ENCODE measurements around the gene MALRD1. TPM values are rescaled to one million over a fixed set of nuclear protein-coding genes. Genes with fewer than 3 reads are reported as not detected.

MALRD1 gene
- total and polyA plus RNA-seq, 4 donors: 0.17 to 17.9 (median 4.1) TPM

GRCh38 chr10:19144206-19144605, 95.6 kb downstream of the MALRD1 start:
- 90 to 91% methylated on average over 4 of the region's 4 CpGs for WGBS, 2 donors
- no peak for ATAC-seq (ENCODE audit: insufficient read depth, low FRiP score)
- no peaks in the 10 kb centered on the region for H3K9me3 ChIP-seq (ENCODE audit: control insufficient read depth in 4 of 4, insufficient read depth in 3 of 4, low read length in 3 of 4)
- no peaks in the 10 kb centered on the region for H3K36me3 ChIP-seq (ENCODE audit: control insufficient read depth in 4 of 4, insufficient read depth in 4 of 4, low read length in 4 of 4)
- H3K4me3 ChIP-seq: no peak overlapping the region
- no peaks in the 10 kb centered on the region for H3K4me1 ChIP-seq (ENCODE audit: control insufficient read depth in 5 of 5, insufficient read depth in 5 of 5, low read length in 5 of 5)
- no peak overlapping the region for H3K9ac ChIP-seq (ENCODE audit: insufficient read depth in 1 of 2, low read length in 2 of 2)
- H3K27me3 ChIP-seq (ENCODE audit: control insufficient read depth in 3 of 3, insufficient read depth in 3 of 3, low read length in 2 of 3): no peaks in the 10 kb centered on the region
- TF ChIP-seq, protein P1, sequence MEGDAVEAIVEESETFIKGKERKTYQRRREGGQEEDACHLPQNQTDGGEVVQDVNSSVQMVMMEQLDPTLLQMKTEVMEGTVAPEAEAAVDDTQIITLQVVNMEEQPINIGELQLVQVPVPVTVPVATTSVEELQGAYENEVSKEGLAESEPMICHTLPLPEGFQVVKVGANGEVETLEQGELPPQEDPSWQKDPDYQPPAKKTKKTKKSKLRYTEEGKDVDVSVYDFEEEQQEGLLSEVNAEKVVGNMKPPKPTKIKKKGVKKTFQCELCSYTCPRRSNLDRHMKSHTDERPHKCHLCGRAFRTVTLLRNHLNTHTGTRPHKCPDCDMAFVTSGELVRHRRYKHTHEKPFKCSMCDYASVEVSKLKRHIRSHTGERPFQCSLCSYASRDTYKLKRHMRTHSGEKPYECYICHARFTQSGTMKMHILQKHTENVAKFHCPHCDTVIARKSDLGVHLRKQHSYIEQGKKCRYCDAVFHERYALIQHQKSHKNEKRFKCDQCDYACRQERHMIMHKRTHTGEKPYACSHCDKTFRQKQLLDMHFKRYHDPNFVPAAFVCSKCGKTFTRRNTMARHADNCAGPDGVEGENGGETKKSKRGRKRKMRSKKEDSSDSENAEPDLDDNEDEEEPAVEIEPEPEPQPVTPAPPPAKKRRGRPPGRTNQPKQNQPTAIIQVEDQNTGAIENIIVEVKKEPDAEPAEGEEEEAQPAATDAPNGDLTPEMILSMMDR (IDR thresholded peaks at IDR 0.05; ENCODE audit: control extremely low read depth, extremely low read depth): no peak
- H3K27ac ChIP-seq (ENCODE audit: low read depth in 1 of 2, low read length in 1 of 2): no peak overlapping the region
- no peak for DNase-seq

DNA sequence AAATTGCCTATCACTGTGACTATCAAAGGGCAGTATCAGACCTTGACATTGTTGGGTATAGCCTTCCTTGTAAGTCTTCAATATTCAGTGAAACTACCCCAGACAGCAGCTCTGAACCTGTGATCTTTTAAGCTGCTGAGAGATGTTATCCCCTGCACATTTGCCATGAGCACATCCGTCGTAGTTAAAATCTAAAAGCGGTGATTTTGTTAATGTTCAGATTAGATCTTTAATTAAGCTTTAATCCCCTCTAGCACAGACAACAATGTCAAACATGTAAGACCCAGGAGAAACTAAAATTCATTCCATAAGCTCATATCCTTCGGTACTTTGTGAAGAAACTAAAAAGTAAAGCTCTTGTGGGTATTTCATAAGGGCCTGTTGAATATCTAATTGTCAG, 105.8 kb downstream of the MALRD1 start:
- DNase-seq: no peak
- no peak overlapping the region for H3K4me3 ChIP-seq
- WGBS, 2 donors: 86 to 97% methylated on average over 4 of the region's 4 CpGs
- no peaks in the 10 kb centered on the region for H3K27me3 ChIP-seq (ENCODE audit: control insufficient read depth in 3 of 3, insufficient read depth in 3 of 3, low read length in 2 of 3)
- ATAC-seq (ENCODE audit: insufficient read depth, low FRiP score): no peak
- H3K9ac ChIP-seq (ENCODE audit: insufficient read depth in 1 of 2, low read length in 2 of 2): no peak overlapping the region
- peaks cover 0 to 15% (median 0%) of the 10 kb centered on the region in 5 donors for H3K4me1 ChIP-seq (ENCODE audit: control insufficient read depth in 5 of 5, insufficient read depth in 5 of 5, low read length in 5 of 5)
- H3K36me3 ChIP-seq (ENCODE audit: control insufficient read depth in 4 of 4, insufficient read depth in 4 of 4, low read length in 4 of 4): no peaks in the 10 kb centered on the region
- H3K9me3 ChIP-seq (ENCODE audit: control insufficient read depth in 4 of 4, insufficient read depth in 3 of 4, low read length in 3 of 4): no peaks in the 10 kb centered on the region
- TF ChIP-seq, protein P1 (IDR thresholded peaks at IDR 0.05; ENCODE audit: control extremely low read depth, extremely low read depth): no peak
- H3K27ac ChIP-seq (ENCODE audit: low read depth in 1 of 2, low read length in 1 of 2): no peak overlapping the region

DNA sequence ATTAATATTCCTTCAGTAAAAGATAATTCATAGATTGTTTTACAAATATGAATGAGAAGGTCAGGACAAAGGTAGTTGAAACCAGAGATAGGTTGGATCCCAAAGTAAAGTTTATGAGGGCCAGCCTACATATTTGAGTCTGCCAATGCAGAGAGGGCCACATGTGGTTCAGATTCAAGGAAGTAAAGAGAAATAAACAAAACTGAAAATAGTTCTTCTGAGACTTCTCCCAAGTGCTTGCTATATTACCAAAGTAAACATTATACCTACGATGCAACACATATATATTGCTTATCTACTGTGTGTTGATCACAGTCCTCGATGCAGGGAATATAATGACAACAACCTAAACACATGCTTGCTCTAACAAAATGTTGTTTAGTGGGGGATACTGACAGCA, 109.8 kb downstream of the MALRD1 start:
- no peak for ATAC-seq (ENCODE audit: insufficient read depth, low FRiP score)
- Histone ChIP-seq H3K9me3 (ENCODE audit: control insufficient read depth in 4 of 4, insufficient read depth in 3 of 4, low read length in 3 of 4) (peaks cover 0 to 4% (median 0%) of the 10 kb centered on the region in 4 donors), H3K27me3 (ENCODE audit: control insufficient read depth in 3 of 3, insufficient read depth in 3 of 3, low read length in 2 of 3) (no peaks in the 10 kb centered on the region), H3K4me1 (ENCODE audit: control insufficient read depth in 5 of 5, insufficient read depth in 5 of 5, low read length in 5 of 5) (peaks cover 0 to 15% (median 0%) of the 10 kb centered on the region in 5 donors), H3K9ac (ENCODE audit: insufficient read depth in 1 of 2, low read length in 2 of 2) (no peak overlapping the region), H3K27ac (ENCODE audit: low read depth in 1 of 2, low read length in 1 of 2) (no peak overlapping the region), H3K36me3 (ENCODE audit: control insufficient read depth in 4 of 4, insufficient read depth in 4 of 4, low read length in 4 of 4) (no peaks in the 10 kb centered on the region), H3K4me3 (no peak overlapping the region)
- WGBS, 2 donors: 50 to 64% methylated on average over 2 of the region's 2 CpGs
- no peak for DNase-seq
- TF ChIP-seq, protein P1 (IDR thresholded peaks at IDR 0.05; ENCODE audit: control extremely low read depth, extremely low read depth): no peak

GRCh38 chr10:19158870-19159269, 110.3 kb downstream of the MALRD1 start:
- no peak for DNase-seq
- H3K36me3 ChIP-seq (ENCODE audit: control insufficient read depth in 4 of 4, insufficient read depth in 4 of 4, low read length in 4 of 4): no peaks in the 10 kb centered on the region
- ATAC-seq (ENCODE audit: insufficient read depth, low FRiP score): no peak
- TF ChIP-seq, protein P1 (IDR thresholded peaks at IDR 0.05; ENCODE audit: control extremely low read depth, extremely low read depth): no peak
- H3K4me3 ChIP-seq: no peak overlapping the region
- H3K9ac ChIP-seq (ENCODE audit: insufficient read depth in 1 of 2, low read length in 2 of 2): no peak overlapping the region
- H3K27me3 ChIP-seq (ENCODE audit: control insufficient read depth in 3 of 3, insufficient read depth in 3 of 3, low read length in 2 of 3): no peaks in the 10 kb centered on the region
- WGBS, 2 donors: 71 to 80% methylated on average over 3 of the region's 3 CpGs
- peaks cover 0 to 15% (median 0%) of the 10 kb centered on the region in 5 donors for H3K4me1 ChIP-seq (ENCODE audit: control insufficient read depth in 5 of 5, insufficient read depth in 5 of 5, low read length in 5 of 5)
- peaks cover 0 to 4% (median 0%) of the 10 kb centered on the region in 4 donors for H3K9me3 ChIP-seq (ENCODE audit: control insufficient read depth in 4 of 4, insufficient read depth in 3 of 4, low read length in 3 of 4)
- no peak overlapping the region for H3K27ac ChIP-seq (ENCODE audit: low read depth in 1 of 2, low read length in 1 of 2)
